Renal cortex interstitium (tissue), 11 donors: ENCODE measurements around the gene LYRM4. TPM values are rescaled to one million over a fixed set of nuclear protein-coding genes. Genes with fewer than 3 reads are reported as not detected.
A peak's percentile ranks its signal among the peaks of the same experiment; 100 is the strongest.
"Not testable (repeated sequence)": the region's sequence is repeated elsewhere in the genome, so short reads cannot be mapped to it uniquely, and the experiment has no call there.

Experiments used
- DNase-seq, 11 donors: peaks; one replicate each; pipeline ENCODE4 v3.0.0-alpha.2; 2013; ENCODE audit warnings: low read depth in 9 of 11, low spot score in 4 of 11; ENCODE audit errors: extremely low read depth in 1 of 11
- polyA plus RNA-seq, 3 donors: library from polyadenylated mRNA; unstranded; fragments of 120-200 nt; gene quantifications; one replicate each; pipeline ENCODE4 v1.2.1, GENCODE V29; 2013; ENCODE audit not compliant: insufficient read length in 3 of 3

The LYRM4 gene
- polyA plus RNA-seq, 3 donors: 41.8 to 46.0 (median 43.6) TPM

DNA sequence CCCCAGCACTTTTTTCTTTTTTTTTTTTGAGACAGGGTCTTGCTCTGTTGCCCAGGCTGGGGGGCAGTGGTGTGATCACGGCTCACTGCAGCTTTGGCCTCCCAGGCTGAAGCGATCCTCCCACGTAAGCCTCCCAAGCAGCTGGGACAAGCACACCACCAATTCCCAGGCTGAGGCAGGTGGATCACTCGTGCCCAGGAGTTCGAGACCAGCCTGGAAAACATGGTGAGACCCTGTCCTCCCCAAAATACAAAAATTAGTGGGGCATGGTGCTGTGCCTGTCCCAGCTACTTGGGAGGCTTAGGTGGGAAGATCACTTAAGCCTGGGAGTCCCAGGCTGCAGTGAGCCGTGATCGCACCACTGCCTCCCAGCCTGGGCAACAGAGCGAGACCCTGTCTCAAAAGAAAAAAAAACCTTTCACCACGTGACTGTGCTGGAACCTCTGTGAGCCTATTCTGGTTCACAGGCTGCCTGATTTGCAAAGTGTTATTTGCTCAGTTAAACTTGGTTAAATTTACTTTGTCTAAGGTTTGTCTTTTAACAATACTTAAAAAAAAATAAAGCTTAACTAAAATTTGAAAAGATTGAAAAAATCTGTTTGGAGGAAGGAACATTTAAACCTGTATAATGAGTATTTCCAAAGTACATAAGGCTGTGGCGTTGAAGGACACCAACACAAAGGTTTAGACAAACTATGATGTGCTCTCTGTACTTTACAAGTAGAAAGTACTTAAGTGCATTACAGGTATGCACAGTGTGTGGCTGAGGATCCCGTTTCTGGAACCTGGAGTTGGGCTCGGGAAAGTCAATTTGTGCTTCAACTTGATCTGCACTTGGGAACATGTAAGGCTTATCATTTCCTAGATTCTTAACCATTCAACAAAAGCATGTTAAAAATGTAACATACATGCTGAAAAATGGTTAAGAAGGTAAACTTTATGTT is 120.7 kb downstream of the LYRM4 start:
- no peak for DNase-seq

- no peak for DNase-seq
These were observed 121.5 kb downstream of the LYRM4 start for GRCh38 chr6:5138995-5139827.

- DNase-seq: no peak
These were observed 123.9 kb downstream of the LYRM4 start for GRCh38 chr6:5136851-5137250.

GRCh38 chr6:5135788-5136376 is 124.9 kb downstream of the LYRM4 start:
- DNase-seq: no peak

GRCh38 chr6:5133943-5134342 is 126.8 kb downstream of the LYRM4 start:
- DNase-seq: no peak

- peak; percentile 40 to 83 (median 69) for DNase-seq
These were observed 128.0 kb downstream of the LYRM4 start for GRCh38 chr6:5132731-5133130.

GRCh38 chr6:5130135-5130866 is 130.4 kb downstream of the LYRM4 start:
- DNase-seq: no peak

DNA sequence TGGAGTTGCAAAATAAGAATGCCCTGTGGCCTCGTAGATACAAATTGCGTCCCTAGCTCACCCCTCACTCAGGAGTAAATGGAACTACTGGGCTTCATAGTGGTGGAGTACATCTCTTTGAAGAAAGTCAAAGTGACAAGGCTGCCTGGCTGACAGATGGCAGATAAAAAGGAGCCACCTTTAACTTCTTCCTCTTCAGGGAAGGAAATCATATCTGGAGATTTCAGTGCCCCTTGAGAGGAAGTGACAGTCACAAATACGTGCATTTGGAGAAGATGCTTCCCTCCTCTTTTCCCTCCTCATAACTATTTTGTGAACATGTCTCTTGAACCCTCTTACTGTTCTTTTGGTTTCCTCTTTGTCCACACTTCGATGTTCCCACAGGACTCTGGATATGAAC is 132.4 kb downstream of the LYRM4 start:
- DNase-seq: no peak

GRCh38 chr6:5127106-5127687 is 133.6 kb downstream of the LYRM4 start:
- no peak for DNase-seq

- no peak for DNase-seq
These were observed 134.5 kb downstream of the LYRM4 start for GRCh38 chr6:5126214-5126613.

GRCh38 chr6:5125152-5126006 is 135.4 kb downstream of the LYRM4 start:
- DNase-seq: no peak

DNA sequence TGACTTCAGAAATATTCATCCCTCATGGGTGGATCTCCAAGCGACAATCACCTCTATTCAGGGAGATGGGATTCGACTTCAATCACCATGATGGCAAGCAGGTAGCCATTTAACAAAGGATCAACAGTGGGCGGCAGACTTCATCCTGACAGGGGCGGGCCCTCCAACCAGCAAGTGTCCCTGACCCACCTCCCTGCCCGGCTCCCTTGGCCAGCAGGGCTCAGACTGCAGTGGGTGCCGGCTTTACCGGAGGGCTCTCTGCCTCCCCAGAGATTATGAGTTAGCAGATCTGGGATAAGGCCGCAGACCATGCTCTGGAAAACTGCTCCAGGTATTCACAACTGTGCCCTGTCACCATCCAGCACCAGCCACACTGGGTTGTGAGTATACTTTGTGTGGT is 136.2 kb downstream of the LYRM4 start:
- no peak for DNase-seq

DNA sequence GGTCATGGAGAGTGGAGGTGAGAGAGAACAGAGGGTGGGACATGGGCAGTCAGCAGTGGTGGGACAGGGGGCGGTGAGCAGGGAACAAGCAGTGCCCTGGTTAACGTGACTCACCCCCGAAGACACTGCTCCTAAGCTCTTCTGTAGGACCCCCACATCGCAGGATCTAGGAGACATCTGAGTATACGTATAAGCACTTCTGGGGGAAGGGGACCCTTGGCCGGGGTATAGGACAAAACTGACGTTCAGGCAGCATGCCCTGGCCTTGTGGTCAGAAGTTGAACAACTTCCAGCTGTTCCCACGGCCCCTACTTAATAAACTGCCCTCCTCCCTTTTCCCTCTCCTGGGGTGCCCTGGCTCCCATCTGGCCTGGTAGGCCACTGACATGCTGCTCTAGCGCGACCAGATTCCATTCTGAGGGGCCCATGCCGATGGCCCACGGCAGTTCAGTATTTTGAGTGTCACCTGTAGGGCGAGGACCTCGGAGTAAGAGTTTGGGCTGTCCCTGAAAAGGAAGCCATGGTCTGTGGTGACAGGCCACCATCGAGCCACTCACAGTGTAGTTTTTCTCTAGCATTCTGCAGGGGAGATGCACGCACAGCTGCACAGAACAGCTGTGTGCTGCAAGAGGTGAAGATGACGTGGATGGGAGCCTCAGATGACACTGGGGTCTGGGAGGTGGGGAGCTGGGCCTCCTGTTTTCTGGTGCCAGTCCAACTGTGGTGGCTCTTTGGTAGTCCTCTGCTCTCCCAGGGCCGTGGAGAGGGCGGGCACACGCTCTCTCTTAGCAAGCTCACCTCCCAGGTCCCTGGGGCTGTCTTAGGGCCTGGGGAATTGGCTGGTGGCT is 137.2 kb downstream of the LYRM4 start:
- DNase-seq: no peak

DNA sequence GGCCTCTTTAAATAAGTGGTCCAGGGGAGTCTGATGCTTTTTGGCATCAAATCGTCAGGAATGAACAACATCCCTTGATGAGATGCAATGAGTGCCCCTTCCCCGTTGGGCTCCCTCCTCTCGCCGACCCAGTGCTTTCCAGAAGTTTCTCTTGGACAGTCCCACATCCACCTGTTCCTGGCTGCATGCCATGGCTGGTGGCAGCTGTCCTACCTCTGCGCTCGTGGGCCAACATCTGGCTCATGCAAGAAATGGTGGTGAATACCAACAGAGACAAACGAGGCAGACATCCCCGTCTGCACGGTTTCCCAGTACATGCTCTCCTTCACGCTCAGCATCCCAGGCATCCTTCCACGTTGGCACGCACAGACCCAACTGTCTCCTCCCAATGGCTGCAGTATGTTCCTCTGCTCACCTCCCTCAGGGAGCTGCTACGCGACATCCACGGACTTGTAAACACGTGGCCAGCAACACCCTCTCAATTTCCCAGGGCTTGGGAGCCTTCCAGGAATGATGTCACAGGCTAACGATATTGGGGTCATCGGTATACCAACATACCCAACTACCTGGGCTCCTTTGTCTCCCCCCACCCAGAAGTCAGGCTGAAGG is 138.1 kb downstream of the LYRM4 start:
- no peak for DNase-seq

GRCh38 chr6:5121956-5122355 is 138.8 kb downstream of the LYRM4 start:
- DNase-seq: no peak

- DNase-seq: no peak
These were observed 139.3 kb downstream of the LYRM4 start for GRCh38 chr6:5121479-5121878.

- not testable (repeated sequence) for DNase-seq
These were observed 140.2 kb downstream of the LYRM4 start for GRCh38 chr6:5120543-5120942.
